Lower lobe of right lung (tissue), 2 donors: Measurements from ENCODE around the gene KLK1. TPM values are rescaled to one million over a fixed set of nuclear protein-coding genes. Genes with fewer than 3 reads are reported as not detected.

Experiments
- ATAC-seq, 2 donors: fragments of 200-7000 bp; cut with Tn5 transposase; one replicate each; pipeline ENCODE4 v1.9.1; 2020 to 2022; ENCODE audit warnings: mild to moderate bottlenecking in 2 of 2, moderate library complexity in 2 of 2
- DNase-seq: peaks from one replicate; pipeline ENCODE4 v3.0.0-alpha.2; 2020
- H3K27ac ChIP-seq: fragments of 200-600 bp; one replicate; pipeline ENCODE4 v1.8.0; 2022
- H3K27me3 ChIP-seq: fragments of 200-600 bp; one replicate; pipeline ENCODE4 v1.8.0; 2022; ENCODE audit warnings: low read depth
- H3K36me3 ChIP-seq: fragments of 200-600 bp; one replicate; pipeline ENCODE4 v1.8.0; 2022; ENCODE audit warnings: mild to moderate bottlenecking
- H3K4me1 ChIP-seq: fragments of 200-600 bp; one replicate; pipeline ENCODE4 v1.8.0; 2022
- H3K4me3 ChIP-seq: fragments of 200-600 bp; one replicate; pipeline ENCODE4 v1.8.0; 2022; ENCODE audit warnings: mild to moderate bottlenecking
- H3K9me3 ChIP-seq: fragments of 200-600 bp; one replicate; pipeline ENCODE4 v1.8.0; 2022
- CTCF ChIP-seq: fragments of 200-600 bp; IDR thresholded peaks from one replicate; pipeline ENCODE4 v1.8.0; 2022; ENCODE audit warnings: antibody characterized with exemption, mild to moderate bottlenecking
- intact Hi-C: fragments of 100-400 bp; cut with DNase I; formaldehyde crosslinking; loops from one replicate; pipeline ENCODE4 v1.11.0; 2022
- total RNA-seq: library from RNA; stranded (reverse); fragmentation: NEBNext Ultra II Directional; extraction: Animal tissue kit (Norgen Biotek cat#: 25700); gene quantifications from one replicate; pipeline ENCODE4 v1.2.1, GENCODE V29; 2021
- donor health status: DM: no; HTN: yes; CAD: no; lungs with severe emphysema.

The KLK1 gene
- total RNA-seq, 1 donor from 2014 or later = 1.9 TPM

GRCh38 chr19:50819636-50820035 lies 4.0 kb downstream of the KLK1 start:
- Histone ChIP-seq H3K4me1 (peaks cover 8% of the 10 kb centered on the region), H3K9me3 (no peaks in the 10 kb centered on the region), H3K27ac (no peak overlapping the region), H3K36me3 (no peaks in the 10 kb centered on the region), H3K4me3 (no peak overlapping the region), H3K27me3 (peaks cover 75% of the 10 kb centered on the region)
- ATAC-seq = no peak
- intact Hi-C loops = no loop called here
- no peak for DNase-seq
- TF ChIP-seq CTCF = no peak

- TF ChIP-seq CTCF = no peak
- ATAC-seq (no peak), DNase-seq (no peak)
- Histone ChIP-seq H3K36me3 (no peaks in the 10 kb centered on the region), H3K4me1 (peaks cover 8% of the 10 kb centered on the region), H3K27me3 (peaks cover 69% of the 10 kb centered on the region), H3K27ac (no peak overlapping the region), H3K9me3 (no peaks in the 10 kb centered on the region), H3K4me3 (no peak overlapping the region)
- intact Hi-C loops = no loop called here
Observed at GRCh38 chr19:50818859-50819472, 4.6 kb downstream of the KLK1 start.

GRCh38 chr19:50817941-50818858 lies 5.4 kb downstream of the KLK1 start:
- Histone ChIP-seq H3K36me3 (no peaks in the 10 kb centered on the region), H3K27me3 (peaks cover 63% of the 10 kb centered on the region), H3K9me3 (no peaks in the 10 kb centered on the region), H3K4me3 (peak overlapping the region; percentile 44), H3K4me1 (peaks cover 8% of the 10 kb centered on the region), H3K27ac (no peak overlapping the region)
- no peak for TF ChIP-seq CTCF
- intact Hi-C loops = no loop called here
- ATAC-seq = peak; percentile 24 to 46
- peak; percentile 68 for DNase-seq

- no peaks in the 10 kb centered on the region for H3K9me3 ChIP-seq
- peaks cover 8% of the 10 kb centered on the region for H3K4me1 ChIP-seq
- H3K27ac ChIP-seq = no peak overlapping the region
- no peaks in the 10 kb centered on the region for H3K36me3 ChIP-seq
- H3K27me3 ChIP-seq = peaks cover 38% of the 10 kb centered on the region
- ATAC-seq = no peak
- H3K4me3 ChIP-seq = no peak overlapping the region
- intact Hi-C loops = no loop called here
- no peak for TF ChIP-seq CTCF
- no peak for DNase-seq
Observed at GRCh38 chr19:50815439-50815838, 8.1 kb downstream of the KLK1 start.

- no peak for DNase-seq
- no peaks in the 10 kb centered on the region for H3K9me3 ChIP-seq
- H3K27ac ChIP-seq = no peak overlapping the region
- no peak for ATAC-seq
- no peak overlapping the region for H3K4me3 ChIP-seq
- H3K27me3 ChIP-seq = peaks cover 33% of the 10 kb centered on the region
- peaks cover 8% of the 10 kb centered on the region for H3K4me1 ChIP-seq
- no peak for TF ChIP-seq CTCF
- intact Hi-C loops = no loop called here
- no peaks in the 10 kb centered on the region for H3K36me3 ChIP-seq
Observed at GRCh38 chr19:50814883-50815282, 8.7 kb downstream of the KLK1 start.
